Occipital lobe (tissue), 2 donors: ENCODE results near the gene CEP104. TPM values are rescaled to one million over a fixed set of nuclear protein-coding genes. Genes with fewer than 3 reads are reported as not detected.

Experiments used
- DNase-seq: peaks from one replicate; lab custom pipeline; 2025; lab: John Stamatoyannopoulos, UW
- total RNA-seq: library from RNA; depleted of rRNA; stranded (reverse); fragments of >200 nt; gene quantifications from one replicate; pipeline ENCODE4 v1.2.3, GENCODE V29; 2014

CEP104 gene
- total RNA-seq, 1 donor from 2014 or later: 16.7 TPM

- DNase-seq: no peak
Measured at GRCh38 chr1:3868464-3869006, 11.5 kb upstream of the CEP104 start.

- DNase-seq: no peak
Measured at GRCh38 chr1:3865606-3866160, 8.7 kb upstream of the CEP104 start.

- no peak for DNase-seq
Measured at GRCh38 chr1:3864884-3865283, 7.9 kb upstream of the CEP104 start.

- no peak for DNase-seq
Measured at GRCh38 chr1:3863231-3863935, 6.4 kb upstream of the CEP104 start.

- peak; percentile 21 for DNase-seq
Measured at GRCh38 chr1:3858231-3858981, 1.4 kb upstream of the CEP104 start.

- DNase-seq: no peak
Measured at GRCh38 chr1:3857791-3858129, 749 bp upstream of the CEP104 start.

- no peak for DNase-seq
Measured at GRCh38 chr1:3852711-3853485, 4.1 kb downstream of the CEP104 start.

GRCh38 chr1:3852091-3852490 is 4.9 kb downstream of the CEP104 start:
- no peak for DNase-seq

GRCh38 chr1:3851292-3851691 is 5.7 kb downstream of the CEP104 start:
- DNase-seq: no peak

GRCh38 chr1:3850857-3851256 is 6.2 kb downstream of the CEP104 start:
- DNase-seq: no peak

GRCh38 chr1:3847081-3847480 is 9.9 kb downstream of the CEP104 start:
- DNase-seq: no peak

GRCh38 chr1:3846541-3846940 is 10.5 kb downstream of the CEP104 start:
- no peak for DNase-seq

GRCh38 chr1:3842912-3843311 is 14.1 kb downstream of the CEP104 start:
- no peak for DNase-seq

- DNase-seq: no peak
Measured at GRCh38 chr1:3841491-3841890, 15.5 kb downstream of the CEP104 start.

GRCh38 chr1:3838788-3839187 is 18.2 kb downstream of the CEP104 start:
- no peak for DNase-seq

GRCh38 chr1:3837685-3838084 is 19.3 kb downstream of the CEP104 start:
- DNase-seq: no peak

GRCh38 chr1:3837200-3837599 is 19.8 kb downstream of the CEP104 start:
- no peak for DNase-seq

GRCh38 chr1:3836421-3836820 is 20.6 kb downstream of the CEP104 start:
- no peak for DNase-seq

- no peak for DNase-seq
Measured at GRCh38 chr1:3834701-3835100, 22.3 kb downstream of the CEP104 start.

GRCh38 chr1:3831689-3832088 is 25.3 kb downstream of the CEP104 start:
- no peak for DNase-seq

- no peak for DNase-seq
Measured at GRCh38 chr1:3828391-3828790, 28.6 kb downstream of the CEP104 start.

GRCh38 chr1:3827813-3828307 is 29.2 kb downstream of the CEP104 start:
- DNase-seq: no peak
